G401 (cell line): ENCODE data around the gene LCN1. TPM values are rescaled to one million over a fixed set of nuclear protein-coding genes. Genes with fewer than 3 reads are reported as not detected.

ENCODE experiments used
- DNase-seq: peaks from one replicate; pipeline ENCODE4 v3.0.0-alpha.2; 2015; ENCODE audit warnings: low spot score
- in situ Hi-C: cut with HindIII; loops from 2 replicates; pipeline ENCODE4 v1.10.0; 2016; ENCODE audit warnings: low sequenced_read_pairs, mixed read lengths
- total RNA-seq: library from RNA; depleted of rRNA; stranded (reverse); fragments of >200 nt; shearing (Covaris generic); gene quantifications from 2 replicates; pipeline ENCODE4 v1.2.3, GENCODE V29; 2014; rRNA removed

LCN1 gene
- total RNA-seq, result not detected in 2 replicates

GRCh38 chr9:135520916-135521607 is at the start of gene LCN1:
Gene LCN1, plus strand, starts transcription at chr9:135521440. Its CDS starts 58 bp downstream, at chr9:135521498.
- no peak for DNase-seq
- in situ Hi-C loops, result no loop called here

- in situ Hi-C loops, result no loop called here
- no peak for DNase-seq
These were observed 49.2 kb upstream of the LCN1 start for GRCh38 chr9:135471791-135472640.

- in situ Hi-C loops, result no loop called here
These were observed 47.2 kb upstream of the LCN1 start for GRCh38 chr9:135473972-135474543.

GRCh38 chr9:135474915-135475314 is 46.3 kb upstream of the LCN1 start:
- in situ Hi-C loops, result no loop called here
- DNase-seq, result peak; percentile 39

More at GRCh38 chr9:135473972-135474543, 47.2 kb upstream of the LCN1 start:
- DNase-seq, result no peak

GRCh38 chr9:135476561-135477355 is 44.5 kb upstream of the LCN1 start:
- DNase-seq, result no peak
- in situ Hi-C loops, result no loop called here

- peak; percentile 26 for DNase-seq
- in situ Hi-C loops, result no loop called here
These were observed 43.0 kb upstream of the LCN1 start for GRCh38 chr9:135478191-135478590.

- peak; percentile 35 for DNase-seq
- in situ Hi-C loops, result no loop called here
These were observed 42.3 kb upstream of the LCN1 start for GRCh38 chr9:135478829-135479468.

- in situ Hi-C loops, result no loop called here
- no peak for DNase-seq
These were observed 41.7 kb upstream of the LCN1 start, which contains the start of gene PPP1R26 for GRCh38 chr9:135479469-135480052. Gene PPP1R26, plus strand, starts transcription at chr9:135479782. Its CDS starts 4,729 bp downstream, at chr9:135484511.

GRCh38 chr9:135480071-135480939 is 40.9 kb upstream of the LCN1 start:
- DNase-seq, result no peak
- in situ Hi-C loops, result no loop called here

GRCh38 chr9:135480940-135481310 is 40.3 kb upstream of the LCN1 start:
- in situ Hi-C loops, result no loop called here
- DNase-seq, result no peak

GRCh38 chr9:135482015-135482754 is 39.1 kb upstream of the LCN1 start:
- in situ Hi-C loops, result no loop called here
- DNase-seq, result no peak

GRCh38 chr9:135484460-135485277 is 36.6 kb upstream of the LCN1 start:
- in situ Hi-C loops, result no loop called here
- no peak for DNase-seq

GRCh38 chr9:135485385-135485784 is 35.9 kb upstream of the LCN1 start:
- DNase-seq, result no peak

GRCh38 chr9:135485832-135486231 is 35.4 kb upstream of the LCN1 start:
- in situ Hi-C loops, result no loop called here

More at GRCh38 chr9:135485385-135485784, 35.9 kb upstream of the LCN1 start:
- in situ Hi-C loops, result no loop called here

GRCh38 chr9:135486267-135487065 is 34.8 kb upstream of the LCN1 start:
- in situ Hi-C loops, result no loop called here
- no peak for DNase-seq

More at GRCh38 chr9:135485832-135486231, 35.4 kb upstream of the LCN1 start:
- no peak for DNase-seq
